Colonic mucosa (tissue), 4 donors: ENCODE results near the gene ZNF611. TPM values are rescaled to one million over a fixed set of nuclear protein-coding genes. Genes with fewer than 3 reads are reported as not detected.
"Not testable (repeated sequence)": the region's sequence is repeated elsewhere in the genome, so short reads cannot be mapped to it uniquely, and the experiment has no call there.

ENCODE experiments used
- DNase-seq: peaks from one replicate; pipeline ENCODE4 v3.0.0-alpha.2; 2020
- H3K27ac ChIP-seq: fragments of 200-600 bp; one replicate; pipeline ENCODE4 v1.8.0; 2021
- H3K27me3 ChIP-seq: fragments of 200-600 bp; one replicate; pipeline ENCODE4 v1.8.0; 2021
- H3K36me3 ChIP-seq: fragments of 200-600 bp; one replicate; pipeline ENCODE4 v1.8.0; 2021
- H3K4me1 ChIP-seq: fragments of 200-600 bp; one replicate; pipeline ENCODE4 v1.8.0; 2021; ENCODE audit warnings: mild to moderate bottlenecking
- H3K4me3 ChIP-seq: fragments of 200-600 bp; one replicate; pipeline ENCODE4 v1.8.0; 2021
- H3K9ac ChIP-seq, 2 donors: one replicate each; pipeline ENCODE4 v1.7.0; 2013; ENCODE audit warnings: control low read depth in 2 of 2, low read depth in 2 of 2, low read length in 2 of 2
- H3K9me3 ChIP-seq: fragments of 200-600 bp; one replicate; pipeline ENCODE4 v1.8.0; 2021
- CTCF ChIP-seq: fragments of 200-600 bp; IDR thresholded peaks from one replicate; pipeline ENCODE4 v1.8.0; 2022; ENCODE audit warnings: antibody characterized with exemption, mild to moderate bottlenecking
- intact Hi-C: fragments of 100-400 bp; cut with DNase I; formaldehyde crosslinking; loops from one replicate; pipeline ENCODE4 v1.14.1; 2022
- total RNA-seq, 2 donors: library from RNA; stranded (reverse); fragmentation: NEBNext Ultra II Directional in 1 of 2; extraction: Animal tissue kit (Norgen Biotek cat#: 25700) in 1 of 2; gene quantifications; one replicate each; pipeline ENCODE4 v1.2.1, GENCODE V29; 2021
- donor health status: healthy.
- donor health status: DM: no; HTN: no; CAD: no.
- donor health status: DM: no; HTN: no; CAD: no.

Gene ZNF611
- total RNA-seq, 2 donors from 2014 or later, result 9.8 to 17.7 TPM

GRCh38 chr19:52691737-52692136, 43.1 kb downstream of the ZNF611 start:
- no peak overlapping the region for H3K27ac ChIP-seq
- no peak for TF ChIP-seq CTCF
- intact Hi-C loops, result no loop called here

GRCh38 chr19:52691215-52691610, 43.6 kb downstream of the ZNF611 start:
- no peak for DNase-seq
- Histone ChIP-seq H3K9ac (peak overlapping the region; percentile 70 to 72), H3K27ac (peak overlapping the region; percentile 77), H3K36me3 (no peaks in the 10 kb centered on the region), H3K9me3 (no peaks in the 10 kb centered on the region), H3K4me1 (no peaks in the 10 kb centered on the region), H3K27me3 (no peaks in the 10 kb centered on the region), H3K4me3 (peak overlapping the region; percentile 40)
- TF ChIP-seq CTCF, result no peak
- intact Hi-C loops, result no loop called here

More at GRCh38 chr19:52691737-52692136, 43.1 kb downstream of the ZNF611 start:
- H3K9me3 ChIP-seq, result no peaks in the 10 kb centered on the region
- no peaks in the 10 kb centered on the region for H3K4me1 ChIP-seq
- no peak overlapping the region for H3K4me3 ChIP-seq
- no peaks in the 10 kb centered on the region for H3K36me3 ChIP-seq
- H3K27me3 ChIP-seq, result no peaks in the 10 kb centered on the region
- H3K9ac ChIP-seq, result no peak overlapping the region
- DNase-seq, result no peak

GRCh38 chr19:52690369-52691214, 44.3 kb downstream of the ZNF611 start:
- intact Hi-C loops, result no loop called here
- H3K4me1 ChIP-seq, result no peaks in the 10 kb centered on the region
- no peaks in the 10 kb centered on the region for H3K27me3 ChIP-seq
- H3K27ac ChIP-seq, result peak overlapping the region; percentile 77
- H3K36me3 ChIP-seq, result no peaks in the 10 kb centered on the region
- DNase-seq, result peak; percentile 97
- no peaks in the 10 kb centered on the region for H3K9me3 ChIP-seq
- peak overlapping the region; percentile 40 for H3K4me3 ChIP-seq
- H3K9ac ChIP-seq, result peak overlapping the region; percentile 75
- TF ChIP-seq CTCF, result no peak

GRCh38 chr19:52689843-52690368, 44.9 kb downstream of the ZNF611 start:
- H3K9ac ChIP-seq, result peak overlapping the region; percentile 75
- no peaks in the 10 kb centered on the region for H3K27me3 ChIP-seq
- H3K4me1 ChIP-seq, result no peaks in the 10 kb centered on the region
- intact Hi-C loops, result no loop called here
- H3K9me3 ChIP-seq, result no peaks in the 10 kb centered on the region
- no peaks in the 10 kb centered on the region for H3K36me3 ChIP-seq
- peak overlapping the region; percentile 40 for H3K4me3 ChIP-seq
- peak overlapping the region; percentile 77 for H3K27ac ChIP-seq
- no peak for TF ChIP-seq CTCF
- DNase-seq, result peak; percentile 58

GRCh38 chr19:52688925-52689796, 45.7 kb downstream of the ZNF611 start:
- DNase-seq, H3K27me3 ChIP-seq, intact Hi-C loops, H3K36me3 ChIP-seq, H3K9me3 ChIP-seq, H3K4me1 ChIP-seq: not testable (repeated sequence)
- H3K9ac ChIP-seq, result peak overlapping the region in 1 of 2 donors; percentile 75
- H3K27ac ChIP-seq, result peak overlapping the region; percentile 77
- H3K4me3 ChIP-seq, result peak overlapping the region; percentile 40
